CD1c-positive myeloid dendritic cell (primary cell): ENCODE data around the gene IMPA2.
"Not testable (repeated sequence)": the region's sequence is repeated elsewhere in the genome, so short reads cannot be mapped to it uniquely, and the experiment has no call there.

Source experiments
- DNase-seq: peaks from one replicate; pipeline ENCODE4 v3.0.0-alpha.2; 2016; ENCODE audit errors: extremely low spot score

IMPA2 gene

GRCh38 chr18:12076424-12077140 is 95.3 kb downstream of the IMPA2 start:
- peak; percentile 37 for DNase-seq

DNA sequence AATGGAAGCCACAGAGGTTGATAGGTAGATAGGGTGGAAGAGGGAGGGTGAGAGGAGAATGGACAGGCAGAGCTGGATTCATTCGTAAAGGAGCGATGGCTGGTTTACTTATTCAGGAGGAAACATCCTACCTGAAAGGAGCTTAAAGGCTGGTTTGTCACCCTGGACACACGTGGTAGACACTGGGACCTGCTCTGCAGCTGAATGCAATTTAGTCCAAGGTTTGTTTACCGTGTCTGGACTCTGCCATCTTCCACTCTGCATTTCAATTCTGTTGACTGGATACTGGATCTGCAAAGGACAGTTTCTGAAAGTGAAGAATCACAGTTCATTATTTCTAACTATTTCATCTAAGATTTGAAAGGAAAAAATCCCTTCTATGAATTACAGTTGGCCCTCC is 96.7 kb downstream of the IMPA2 start:
- not testable (repeated sequence) for DNase-seq

DNA sequence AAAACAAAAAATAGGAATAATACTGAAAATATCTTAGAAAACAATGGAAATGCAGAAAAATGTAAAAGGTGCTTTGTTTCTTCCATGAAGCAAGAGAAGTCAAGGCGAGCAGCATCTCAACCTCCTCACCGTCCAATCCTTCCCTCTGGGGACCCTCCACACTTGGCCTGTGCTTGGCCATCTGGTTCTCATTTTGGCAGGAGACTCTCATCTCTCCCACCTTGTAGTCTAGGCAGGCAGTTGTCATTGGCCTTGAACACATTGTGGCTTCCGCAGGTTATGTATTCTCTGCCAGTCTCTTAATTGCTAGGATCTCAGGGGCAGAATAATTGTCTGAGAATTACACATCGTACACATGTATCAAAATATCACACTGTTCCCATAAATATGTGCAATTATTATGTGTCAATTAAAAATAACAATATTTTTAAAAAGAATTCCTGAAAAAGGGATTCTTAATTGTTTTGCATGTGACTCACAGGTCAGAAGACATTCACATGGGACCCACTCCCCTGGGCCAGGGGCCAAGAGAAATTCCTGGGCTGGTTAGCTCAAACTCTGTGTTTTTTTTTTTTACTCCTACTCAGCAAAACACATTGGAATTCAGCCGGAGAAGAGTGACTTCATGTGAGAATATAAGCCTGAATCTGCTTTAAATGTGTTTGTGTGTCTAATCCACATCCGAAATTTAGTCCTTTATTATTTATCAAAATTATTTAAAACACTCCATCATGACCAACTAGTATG is 98.4 kb downstream of the IMPA2 start:
- no peak for DNase-seq
